ENCODE results near the gene MSRB1.

- TF ChIP-seq CTCF (IDR thresholded peaks at IDR 0.05; ENCODE audit: insufficient read depth, low read length, poor library complexity, severe bottlenecking): no peak
- no peak for TF ChIP-seq EZH2phosphoT487 (conservative IDR thresholded peaks at IDR 0.05; ENCODE audit: low read length)
Observed at GRCh38 chr16:1983544-1984346, 40.7 kb upstream of the MSRB1 start, which contains the start of gene GFER.
